ENCODE results near the gene LRRN3. TPM values are rescaled to one million over a fixed set of nuclear protein-coding genes. Genes with fewer than 3 reads are reported as not detected.

Gene LRRN3
- total RNA-seq, 1 experiment from 2014 or later, result not detected

DNA sequence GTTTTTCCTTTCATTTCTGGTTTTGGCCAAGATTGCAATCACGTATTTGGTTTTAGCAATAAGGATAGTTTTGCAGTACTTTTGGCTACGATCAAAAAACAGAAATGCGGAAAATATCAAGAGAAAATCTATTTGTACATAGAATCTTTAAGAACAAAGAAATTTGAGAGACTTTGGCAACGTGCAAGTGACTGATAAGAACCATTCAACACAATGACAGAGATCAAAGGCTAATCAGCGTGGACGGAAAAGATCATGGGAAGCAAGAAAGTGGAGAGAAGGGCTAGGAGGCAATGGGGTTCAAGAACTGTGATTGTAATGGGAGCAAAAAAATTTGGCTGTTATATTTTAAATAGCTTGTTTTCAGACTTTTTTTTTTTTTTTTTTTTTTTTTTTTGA is 16.2 kb upstream of the LRRN3 start:
- no TSS peak for BruUV-seq (replicated peaks)
- peaks cover 28% of the 10 kb centered on the region for H3K4me1 Mint-ChIP-seq (ENCODE audit: insufficient read depth, unreplicated experiment)
- no peak overlapping the region for H3K27ac Mint-ChIP-seq (ENCODE audit: low read depth, unreplicated experiment)
- H3K27me3 Mint-ChIP-seq (ENCODE audit: insufficient read depth, unreplicated experiment), result no peaks in the 10 kb centered on the region
- CTCF ChIA-PET, result interaction anchor here (0.6 kb wide), 2 partner anchors 67 to 241 kb away, joined by 3 to 4 read pairs; no protein-coding TSS in a partner anchor
- no peaks in the 10 kb centered on the region for H3K9me3 Mint-ChIP-seq (ENCODE audit: unreplicated experiment)
- POLR2A ChIA-PET, result interaction anchor here (0.6 kb wide), 1 partner anchor 66 kb away, joined by 3 read pairs; no protein-coding TSS in a partner anchor
- no peak for TF ChIP-seq CTCF (IDR thresholded peaks at IDR 0.05; ENCODE audit: unreplicated experiment)
- H3K36me3 Mint-ChIP-seq (ENCODE audit: insufficient read depth, unreplicated experiment), result peaks cover 7% of the 10 kb centered on the region
- no peak for DNase-seq (ENCODE audit: unreplicated experiment)
- intact Hi-C loops (cut with micrococcal nuclease), result loop anchor here (5.0 kb wide), 1 partner anchor 62 kb away; no protein-coding TSS in a partner anchor
- H3K4me3 Mint-ChIP-seq (ENCODE audit: unreplicated experiment), result no peak overlapping the region

GRCh38 chr7:111075498-111075897 is 15.4 kb upstream of the LRRN3 start:
- DNase-seq (ENCODE audit: unreplicated experiment), result no peak
- Mint-ChIP-seq H3K36me3 (ENCODE audit: insufficient read depth, unreplicated experiment) (peaks cover 7% of the 10 kb centered on the region), H3K27ac (ENCODE audit: low read depth, unreplicated experiment) (no peak overlapping the region), H3K9me3 (ENCODE audit: unreplicated experiment) (no peaks in the 10 kb centered on the region), H3K4me3 (ENCODE audit: unreplicated experiment) (no peak overlapping the region), H3K27me3 (ENCODE audit: insufficient read depth, unreplicated experiment) (no peaks in the 10 kb centered on the region), H3K4me1 (ENCODE audit: insufficient read depth, unreplicated experiment) (peaks cover 28% of the 10 kb centered on the region)
- no peak for TF ChIP-seq CTCF (IDR thresholded peaks at IDR 0.05; ENCODE audit: unreplicated experiment)
- intact Hi-C loops (cut with micrococcal nuclease), result no loop called here
- no TSS peak for BruUV-seq (replicated peaks)
- POLR2A ChIA-PET, result no interaction called here
- CTCF ChIA-PET, result interaction anchor here (0.7 kb wide), 1 partner anchor 103 kb away, joined by 3 read pairs; no protein-coding TSS in a partner anchor

- Mint-ChIP-seq H3K4me1 (ENCODE audit: insufficient read depth, unreplicated experiment) (peaks cover 28% of the 10 kb centered on the region), H3K36me3 (ENCODE audit: insufficient read depth, unreplicated experiment) (peaks cover 7% of the 10 kb centered on the region), H3K27ac (ENCODE audit: low read depth, unreplicated experiment) (peak overlapping the region; percentile 36), H3K9me3 (ENCODE audit: unreplicated experiment) (no peaks in the 10 kb centered on the region), H3K27me3 (ENCODE audit: insufficient read depth, unreplicated experiment) (no peaks in the 10 kb centered on the region), H3K4me3 (ENCODE audit: unreplicated experiment) (no peak overlapping the region)
- ChIA-PET CTCF (interaction anchor here (0.8 kb wide), 1 partner anchor 1233 kb away, joined by 3 read pairs; no protein-coding TSS in a partner anchor), POLR2A (no interaction called here)
- peak; percentile 36 for DNase-seq (ENCODE audit: unreplicated experiment)
- no TSS peak for BruUV-seq (replicated peaks)
- TF ChIP-seq CTCF (IDR thresholded peaks at IDR 0.05; ENCODE audit: unreplicated experiment), result no peak
- intact Hi-C loops (cut with micrococcal nuclease), result no loop called here
Measured at GRCh38 chr7:111076205-111076604, 14.7 kb upstream of the LRRN3 start.

- peaks cover 22% of the 10 kb centered on the region for H3K4me1 Mint-ChIP-seq (ENCODE audit: insufficient read depth, unreplicated experiment)
- ChIA-PET POLR2A (no interaction called here), CTCF (interaction anchor here (0.7 to 0.8 kb wide), 2 partner anchors 12 to 1234 kb away, joined by 3 to 4 read pairs; no protein-coding TSS in a partner anchor)
- H3K27ac Mint-ChIP-seq (ENCODE audit: low read depth, unreplicated experiment), result no peak overlapping the region
- H3K27me3 Mint-ChIP-seq (ENCODE audit: insufficient read depth, unreplicated experiment), result no peaks in the 10 kb centered on the region
- peaks cover 7% of the 10 kb centered on the region for H3K36me3 Mint-ChIP-seq (ENCODE audit: insufficient read depth, unreplicated experiment)
- TF ChIP-seq CTCF (IDR thresholded peaks at IDR 0.05; ENCODE audit: unreplicated experiment), result no peak
- no peak for DNase-seq (ENCODE audit: unreplicated experiment)
- no peaks in the 10 kb centered on the region for H3K9me3 Mint-ChIP-seq (ENCODE audit: unreplicated experiment)
- BruUV-seq (replicated peaks), result no TSS peak
- H3K4me3 Mint-ChIP-seq (ENCODE audit: unreplicated experiment), result no peak overlapping the region
- intact Hi-C loops (cut with micrococcal nuclease), result no loop called here
Measured at GRCh38 chr7:111077001-111077400, 13.9 kb upstream of the LRRN3 start.

All from MCF 10A (cell line).